Stimulated activated CD4-positive, alpha-beta T cell treated with anti-CD3 and anti-CD28 coated beads, Interleukin-15, amount 100 ng/mL, for 48 hours (primary cell): ENCODE measurements around the gene B4GALT6.
"Not testable (repeated sequence)": the region's sequence is repeated elsewhere in the genome, so short reads cannot be mapped to it uniquely, and the experiment has no call there.

Source experiments
- DNase-seq, 2 donors: peaks; one replicate each; pipeline ENCODE4 v3.0.0-alpha.2; 2020; ENCODE audit warnings: low read depth in 2 of 2

The B4GALT6 gene, protein sequence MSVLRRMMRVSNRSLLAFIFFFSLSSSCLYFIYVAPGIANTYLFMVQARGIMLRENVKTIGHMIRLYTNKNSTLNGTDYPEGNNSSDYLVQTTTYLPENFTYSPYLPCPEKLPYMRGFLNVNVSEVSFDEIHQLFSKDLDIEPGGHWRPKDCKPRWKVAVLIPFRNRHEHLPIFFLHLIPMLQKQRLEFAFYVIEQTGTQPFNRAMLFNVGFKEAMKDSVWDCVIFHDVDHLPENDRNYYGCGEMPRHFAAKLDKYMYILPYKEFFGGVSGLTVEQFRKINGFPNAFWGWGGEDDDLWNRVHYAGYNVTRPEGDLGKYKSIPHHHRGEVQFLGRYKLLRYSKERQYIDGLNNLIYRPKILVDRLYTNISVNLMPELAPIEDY

DNA sequence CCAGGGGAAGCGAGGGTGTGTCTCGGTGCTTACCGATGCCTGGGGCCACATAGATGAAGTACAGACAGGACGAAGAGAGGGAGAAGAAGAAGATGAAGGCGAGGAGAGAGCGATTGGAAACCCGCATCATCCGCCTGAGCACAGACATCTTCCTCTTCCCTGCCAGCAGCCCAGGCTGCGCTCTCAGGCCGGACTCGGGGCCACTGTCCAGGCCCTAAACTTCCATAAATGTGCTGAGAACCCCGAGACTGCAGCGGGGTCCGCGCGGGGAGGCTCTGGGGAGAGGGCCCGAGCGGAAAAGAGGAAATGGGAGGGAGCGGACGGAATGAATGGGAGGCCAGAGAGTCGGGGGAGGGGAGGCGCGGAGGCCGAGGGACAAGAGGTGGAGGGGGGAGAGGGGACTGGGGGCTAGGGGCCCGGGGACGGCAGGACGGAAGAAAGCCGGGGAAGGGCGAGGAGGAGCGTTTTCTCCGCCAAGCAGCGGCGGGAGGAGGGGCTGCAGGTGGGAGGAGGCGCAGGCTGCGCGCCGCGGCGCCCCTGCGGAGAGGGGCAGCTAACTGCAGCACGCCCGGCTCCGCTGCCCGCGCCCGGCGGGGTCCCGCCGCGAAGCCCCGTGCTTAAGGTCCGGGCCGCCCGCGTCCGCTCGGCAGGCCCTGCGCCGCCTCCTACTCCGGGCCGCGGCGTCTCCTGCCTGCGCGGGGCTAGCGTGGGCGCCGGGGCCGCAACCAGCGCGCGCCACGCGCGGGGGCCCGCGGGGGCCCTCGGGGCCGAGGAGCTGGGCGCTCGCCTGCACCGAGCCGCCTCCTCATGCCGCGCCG is at the start of gene B4GALT6:
Gene B4GALT6, minus strand, starts transcription at position 303 of the 818 bp plus-strand sequence. Its CDS starts 155 bp downstream, at position 148.
- DNase-seq = no peak

DNA sequence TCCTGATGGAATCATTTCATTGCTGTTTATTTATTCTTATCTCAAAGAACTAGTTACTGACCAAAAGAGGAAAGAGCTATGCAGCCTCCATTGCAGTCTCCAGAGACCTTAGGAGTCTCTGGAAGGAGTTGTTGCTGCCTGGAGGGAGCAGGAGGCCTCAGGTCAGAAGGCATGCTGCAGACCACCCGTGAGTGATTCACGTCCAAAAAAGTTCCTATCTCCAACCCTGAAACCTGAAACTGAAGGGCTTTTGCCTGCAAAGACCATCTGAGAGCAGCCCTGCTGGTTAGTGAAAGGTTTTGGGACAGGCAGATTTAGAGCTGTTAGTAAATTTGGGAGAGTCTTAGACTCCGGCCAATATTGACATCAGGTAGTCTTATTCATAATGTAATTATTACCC is 47.2 kb upstream of the B4GALT6 start:
- no peak for DNase-seq

DNA sequence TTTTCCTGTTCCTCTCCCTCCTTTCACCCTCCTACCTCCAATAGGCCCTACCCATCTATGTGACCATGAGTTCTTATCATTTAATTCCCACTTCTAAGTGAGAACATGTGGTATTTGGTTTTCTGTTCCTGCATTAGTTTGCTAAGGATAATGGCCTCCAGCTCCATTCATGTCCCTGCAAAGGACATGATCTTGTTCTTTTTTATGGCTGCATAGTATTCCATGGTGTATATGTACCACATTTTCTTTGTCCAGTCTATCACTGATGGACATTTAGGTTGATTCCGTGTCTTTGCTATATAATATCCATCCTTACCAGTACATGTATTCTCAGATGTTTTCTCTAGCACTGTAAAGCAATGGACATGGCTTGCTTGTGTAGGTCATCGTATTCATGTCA is 44.8 kb upstream of the B4GALT6 start:
- not testable (repeated sequence) for DNase-seq

DNA sequence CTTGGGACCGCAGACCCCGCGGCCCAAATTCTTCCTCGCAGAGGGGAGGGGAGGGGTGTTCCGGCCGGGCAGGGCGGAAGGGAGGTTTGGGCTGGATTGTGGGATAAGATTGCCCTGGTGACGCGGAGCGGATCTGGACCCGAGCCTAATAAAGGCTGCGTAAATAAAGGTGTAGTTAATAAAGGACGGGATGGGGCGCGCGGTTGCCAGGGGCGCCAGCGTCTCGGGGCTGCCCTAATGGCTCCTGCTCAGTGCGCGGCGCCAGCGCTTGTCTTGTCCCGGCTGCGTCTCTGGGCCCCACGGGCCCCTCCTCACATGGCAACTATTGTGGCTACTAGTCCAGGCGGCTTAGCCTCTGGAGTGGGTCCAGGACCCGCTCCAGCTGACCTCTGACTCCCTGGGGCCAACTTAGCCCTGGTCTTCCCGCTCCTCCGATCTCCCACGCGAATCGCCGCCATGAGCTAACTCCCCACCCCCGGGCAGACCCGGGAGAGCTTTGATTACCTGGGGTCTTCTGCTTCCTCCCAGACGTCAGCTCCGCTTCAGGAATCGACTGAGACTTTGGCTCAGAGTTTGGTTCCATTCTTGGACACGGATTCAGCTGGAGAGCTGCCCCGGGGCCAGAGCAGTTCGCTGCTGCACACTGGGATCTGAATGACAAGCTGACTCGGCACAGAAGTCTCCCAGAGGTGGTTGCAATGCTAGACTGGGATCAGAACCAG is 39.8 kb upstream of the B4GALT6 start:
- no peak for DNase-seq

DNA sequence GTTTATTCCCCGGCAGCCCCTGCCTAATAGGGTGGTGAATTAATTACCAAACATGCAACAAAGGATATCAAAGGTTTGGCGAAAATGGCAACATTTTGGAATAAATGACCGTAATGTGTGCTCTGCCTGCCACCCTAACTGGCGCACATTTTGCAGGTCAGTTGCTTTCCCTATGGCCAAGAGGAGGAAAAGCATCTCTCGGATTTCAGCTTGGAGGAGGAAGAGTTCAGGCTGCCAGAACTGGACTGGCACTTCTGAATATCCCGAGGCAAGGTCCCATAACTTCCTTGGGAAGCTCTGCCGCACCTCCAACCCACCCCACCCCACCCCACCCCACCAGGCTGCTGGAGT is 39.2 kb upstream of the B4GALT6 start:
- DNase-seq = no peak

DNA sequence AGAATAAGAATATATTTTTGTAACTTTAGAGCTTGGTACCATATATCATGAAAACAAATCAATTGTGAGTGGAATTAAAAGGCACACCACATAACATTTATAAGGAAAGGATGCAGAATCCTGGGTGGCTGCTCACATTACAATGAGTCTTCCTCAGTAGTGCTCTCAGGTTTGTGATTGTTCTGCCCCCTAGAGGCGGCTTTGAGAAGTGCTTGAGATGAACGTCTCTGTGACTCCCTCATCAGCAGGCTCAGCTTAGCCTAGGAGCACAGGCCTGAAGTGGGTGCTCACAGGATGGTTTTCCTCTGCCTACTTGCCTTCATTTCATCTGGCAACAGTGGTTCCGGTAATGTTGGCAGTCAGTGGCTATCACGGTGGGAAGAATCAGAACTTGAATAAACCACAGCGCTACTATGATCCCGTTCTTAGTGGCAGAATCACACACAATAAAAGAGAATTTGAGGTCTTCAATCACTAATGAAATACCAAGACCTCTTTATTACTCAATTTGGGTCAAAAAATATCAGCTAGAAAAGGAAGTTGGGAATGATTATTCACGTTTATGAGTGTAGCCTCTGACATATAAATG is 38.1 kb upstream of the B4GALT6 start:
- DNase-seq = peak; percentile 61 to 73

DNA sequence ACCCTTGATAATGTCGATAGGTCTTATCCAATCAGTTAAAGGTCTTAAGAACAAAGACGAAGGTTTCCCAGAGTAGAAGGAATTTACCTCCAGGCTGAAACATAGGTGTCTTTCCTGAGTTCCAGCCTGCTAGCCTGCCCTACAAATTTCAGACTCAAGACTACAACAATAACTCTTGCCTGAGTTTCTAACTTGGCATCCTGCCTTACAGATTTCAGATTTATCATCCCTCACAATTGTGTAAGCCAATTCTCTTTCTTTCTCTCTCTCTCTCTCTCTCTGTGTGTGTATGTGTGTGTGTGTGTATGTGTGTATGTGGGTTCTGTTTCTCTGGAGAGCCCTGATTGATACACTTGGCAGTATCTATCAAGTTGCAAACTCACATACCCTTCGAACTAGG is 37.2 kb upstream of the B4GALT6 start:
- DNase-seq = no peak

DNA sequence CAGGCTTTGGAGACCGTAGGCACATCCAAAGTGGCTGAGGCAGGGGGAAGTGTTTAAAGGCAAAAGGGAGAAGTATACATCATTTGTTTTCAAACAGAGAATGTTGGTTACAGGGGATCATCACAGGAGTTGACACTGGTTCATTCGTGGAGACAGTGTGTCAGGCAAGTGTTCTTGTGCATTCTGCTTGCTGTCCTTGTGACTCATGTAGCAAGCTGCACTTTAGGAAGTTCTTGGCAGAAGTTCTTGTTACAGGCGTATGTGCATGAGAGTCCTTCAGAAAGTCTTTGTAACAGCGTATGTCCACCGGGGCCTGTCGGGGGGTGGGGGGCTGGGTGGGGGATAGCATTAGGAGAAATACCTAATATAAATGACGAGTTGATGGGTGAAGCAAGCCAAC is 36.5 kb upstream of the B4GALT6 start:
- DNase-seq = no peak

DNA sequence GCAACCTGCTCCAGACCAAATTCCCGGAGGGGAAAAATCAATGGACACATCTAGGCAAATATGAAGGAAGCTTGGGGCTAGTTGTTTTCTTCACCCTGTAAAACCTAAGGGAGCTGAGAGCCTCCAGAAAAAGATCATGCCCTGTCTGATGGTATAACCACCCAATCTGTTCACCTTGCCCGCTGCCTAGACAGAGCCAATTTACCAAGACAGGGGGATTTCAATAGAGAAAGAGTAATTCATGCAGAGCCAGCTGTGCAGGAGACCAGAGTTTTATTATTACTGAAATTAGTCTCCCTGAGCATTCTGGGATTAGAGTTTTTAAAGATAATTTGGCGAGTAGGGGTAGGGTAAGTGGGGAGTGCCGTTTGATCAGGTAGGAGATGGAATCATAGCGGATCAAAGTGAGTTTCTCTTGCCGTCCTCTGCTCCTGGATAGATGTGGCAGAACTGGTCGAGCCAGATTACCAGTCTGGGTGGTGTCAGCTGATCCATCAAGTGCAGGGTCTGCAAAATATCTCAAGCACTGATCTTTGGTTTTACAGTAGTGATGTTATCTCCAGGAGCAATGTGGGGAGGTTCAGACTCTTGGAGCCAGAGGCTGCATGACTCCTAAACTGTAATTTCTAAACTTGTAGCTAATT is 35.1 kb upstream of the B4GALT6 start:
- DNase-seq = no peak

DNA sequence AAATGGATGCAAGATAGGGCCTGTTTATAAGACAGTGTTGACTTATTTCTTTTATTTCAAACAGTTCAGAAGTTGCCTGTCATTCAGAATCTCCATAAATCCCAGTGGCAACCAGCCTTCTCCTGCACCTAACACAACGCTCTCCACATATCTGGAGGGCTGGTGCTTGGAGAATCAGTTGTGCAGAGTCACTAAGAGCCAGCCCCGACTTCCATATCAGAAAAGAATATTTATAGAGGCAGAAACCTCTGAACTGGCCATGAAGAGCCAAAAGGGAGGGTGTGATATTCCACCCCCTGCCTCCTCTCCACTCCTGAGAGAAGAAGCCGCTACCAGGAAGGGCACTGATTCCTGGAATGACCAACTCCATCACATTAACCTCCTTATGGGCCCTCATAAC is 34.0 kb upstream of the B4GALT6 start:
- DNase-seq = no peak

DNA sequence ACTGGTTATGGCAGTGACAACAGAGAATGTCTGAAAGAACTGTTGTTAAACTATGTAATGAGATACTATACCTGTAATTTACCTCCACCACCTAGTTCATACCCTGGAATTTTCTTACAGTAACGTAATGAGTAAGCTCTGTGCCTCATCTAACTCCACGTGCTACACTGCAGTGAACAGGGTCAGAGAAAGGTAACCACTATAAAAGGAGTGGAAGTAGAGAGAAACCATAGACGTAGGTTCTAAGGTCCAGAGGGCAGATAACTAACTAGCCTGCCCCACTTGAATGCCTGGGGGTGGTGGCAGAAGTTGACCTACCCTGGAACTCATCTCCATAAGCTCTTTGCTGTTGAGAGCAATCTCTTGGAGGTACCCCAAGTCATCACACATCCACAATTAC is 32.0 kb upstream of the B4GALT6 start:
- no peak for DNase-seq

DNA sequence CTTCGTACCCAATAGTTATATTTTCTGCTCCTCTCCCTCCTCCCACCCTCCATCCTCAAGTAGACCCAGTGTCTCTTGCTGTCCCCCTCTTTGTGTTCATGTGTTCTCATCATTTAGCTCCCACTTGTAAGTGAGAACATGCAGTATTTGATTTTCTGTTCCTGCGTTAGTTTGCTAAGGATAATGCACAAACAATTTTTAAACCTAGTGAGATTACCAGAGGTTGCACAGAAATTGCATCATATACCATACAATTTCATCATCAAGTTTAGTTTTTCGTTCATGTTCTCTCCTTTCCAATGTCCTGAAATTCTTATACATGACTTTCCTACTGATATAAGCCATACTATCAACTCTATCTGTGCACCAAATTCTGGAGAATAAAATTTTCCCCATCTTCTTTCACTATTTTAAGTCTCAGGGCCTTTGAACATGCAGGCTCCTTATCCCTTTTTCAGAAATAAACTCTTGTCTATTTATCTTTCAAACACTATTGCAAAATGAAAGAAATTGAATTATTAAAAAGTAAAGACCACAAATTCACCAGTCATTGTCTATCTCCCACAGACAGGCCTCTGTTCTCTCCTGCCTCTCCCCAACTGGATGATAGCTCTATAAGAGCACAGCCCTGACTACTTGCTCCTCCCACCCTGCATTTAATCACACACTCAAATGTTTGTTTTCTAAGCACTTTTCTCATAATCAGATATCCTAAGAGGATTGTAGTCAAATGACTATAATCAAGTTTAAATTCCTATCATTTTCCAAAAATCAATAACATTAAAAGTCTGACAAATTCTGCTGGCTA is 27.2 kb upstream of the B4GALT6 start:
- no peak for DNase-seq

DNA sequence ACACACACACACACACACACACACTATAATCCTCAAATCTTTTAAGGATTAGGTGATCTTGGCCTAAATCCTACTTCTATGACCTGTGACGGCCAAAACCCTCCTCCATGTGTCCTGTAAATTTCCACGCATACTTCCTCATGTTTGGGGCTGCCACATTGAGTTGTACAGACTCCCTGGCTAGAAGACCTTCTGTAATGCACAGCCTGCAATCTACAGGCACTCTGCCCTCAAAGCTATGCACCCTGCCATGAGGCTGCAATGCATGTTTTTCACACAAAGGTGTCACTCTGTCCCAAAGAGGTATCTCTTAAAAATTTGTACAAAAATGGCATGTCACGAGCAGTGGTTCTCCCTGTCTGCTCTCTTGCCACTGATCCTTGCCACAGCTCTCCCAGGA is 26.4 kb upstream of the B4GALT6 start:
- DNase-seq = no peak

DNA sequence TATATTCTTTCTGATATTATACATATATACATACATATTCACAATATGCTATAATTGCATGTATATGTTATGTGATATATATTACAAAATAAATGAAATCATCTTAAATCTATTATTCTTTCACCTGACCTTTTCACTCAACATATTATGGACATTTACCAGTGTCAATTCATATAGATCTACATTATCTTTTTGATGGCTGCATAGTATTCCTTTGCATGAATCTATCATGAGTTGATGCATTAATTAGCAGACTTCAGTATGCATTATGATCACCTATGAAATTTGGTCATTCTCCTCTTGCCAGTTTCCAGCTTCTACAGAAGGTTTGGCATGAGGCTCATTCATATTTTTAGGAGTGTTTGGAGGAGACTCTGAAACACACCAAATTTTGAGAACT is 23.4 kb upstream of the B4GALT6 start:
- DNase-seq = no peak

DNA sequence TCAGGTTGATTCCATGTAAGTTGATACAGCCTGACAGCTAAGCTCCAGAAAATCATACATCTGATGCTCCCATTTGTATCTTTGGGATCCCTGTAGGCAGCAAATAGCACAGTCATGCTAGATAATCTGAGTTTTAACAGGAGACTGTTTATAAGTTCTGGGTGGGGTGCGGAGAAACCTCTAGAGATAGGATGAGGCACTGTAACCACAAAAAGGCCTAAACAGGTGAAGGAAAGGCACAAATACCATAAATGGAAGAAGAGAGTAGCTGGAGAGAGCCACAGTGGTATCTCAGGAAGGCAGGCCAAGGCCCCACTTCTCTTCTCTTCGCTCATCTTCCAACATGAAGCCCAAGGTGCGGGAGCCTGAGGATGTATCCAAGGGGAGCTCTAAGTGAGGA is 18.1 kb upstream of the B4GALT6 start:
- DNase-seq = no peak

DNA sequence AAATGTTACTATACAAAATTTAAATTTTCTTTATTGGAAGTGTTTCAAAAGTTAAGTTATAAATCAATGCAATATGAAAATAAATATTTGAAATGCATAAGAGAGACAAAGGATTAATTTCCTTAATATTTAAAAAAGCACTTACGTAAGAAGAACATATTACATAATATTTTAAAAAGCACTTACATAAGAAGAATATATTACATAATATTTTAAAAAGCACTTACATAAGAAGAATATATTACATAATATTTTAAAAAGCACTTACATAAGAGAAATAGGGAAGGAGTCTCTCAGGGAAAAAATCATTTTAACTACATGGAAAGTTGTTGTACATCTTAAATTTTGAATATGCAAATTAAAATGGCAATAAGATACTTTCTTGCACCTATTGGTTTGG is 17.4 kb upstream of the B4GALT6 start:
- DNase-seq = no peak

DNA sequence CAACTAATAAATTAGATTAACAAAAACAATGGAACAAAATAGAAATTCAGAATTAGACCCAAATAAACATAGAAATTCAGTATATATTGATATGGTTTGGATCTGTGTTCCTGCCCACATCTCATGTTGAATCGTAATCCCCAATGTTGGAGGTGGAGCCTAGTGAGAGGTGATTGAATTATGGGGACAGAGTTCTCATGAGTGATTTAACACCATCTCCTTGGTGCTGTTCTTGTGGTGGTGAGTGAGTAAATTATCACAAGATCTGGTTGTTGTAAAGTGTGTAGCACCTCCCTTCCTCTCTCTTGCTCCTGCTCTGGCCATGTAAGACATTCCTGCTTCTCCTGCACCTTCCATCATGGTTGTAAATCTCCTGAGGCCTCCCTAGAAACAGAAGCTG is 16.6 kb upstream of the B4GALT6 start:
- DNase-seq = no peak

DNA sequence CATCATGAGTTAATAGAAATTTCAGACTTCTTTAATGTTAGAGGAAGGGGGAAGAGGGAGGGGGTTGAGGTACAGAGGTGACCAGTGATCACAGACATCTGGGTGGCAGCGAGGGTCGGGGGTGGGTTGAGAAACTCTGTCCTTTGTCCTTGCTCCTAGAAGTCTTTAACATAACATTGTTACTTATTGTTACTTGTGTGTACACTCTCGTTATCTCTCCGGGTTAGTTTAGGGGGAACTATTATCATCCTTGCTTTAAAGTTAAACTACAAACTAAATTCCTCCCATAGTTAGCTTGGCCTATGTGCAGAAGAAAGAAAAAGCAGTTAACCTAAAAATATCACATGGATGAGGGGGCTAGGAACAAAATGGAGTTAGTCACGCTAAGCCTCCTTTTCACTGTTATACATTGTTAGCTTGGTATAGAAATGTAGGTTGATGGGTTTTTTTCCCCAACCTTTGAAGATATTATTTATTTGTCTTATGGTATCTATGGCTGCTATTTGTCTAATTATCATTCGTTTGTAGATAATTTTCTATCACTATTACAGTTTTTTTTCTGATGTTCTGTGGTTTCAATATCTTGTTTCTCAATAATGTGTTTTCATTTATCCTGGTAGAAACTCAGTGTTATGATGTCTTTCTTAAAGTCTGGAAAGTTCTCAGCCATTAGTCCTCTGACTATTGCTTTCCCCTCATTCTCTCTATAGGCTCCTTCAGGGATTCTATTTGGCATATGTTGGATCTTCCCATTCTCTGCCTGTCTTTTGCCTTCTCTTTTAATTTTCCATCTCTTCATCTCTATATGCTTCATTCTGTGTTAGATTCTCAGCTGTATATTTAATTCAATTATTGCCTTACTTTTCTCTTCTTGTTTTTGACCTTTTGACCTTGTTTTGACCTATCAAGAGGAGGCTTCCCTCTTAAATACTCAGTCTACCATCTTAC is 13.2 kb upstream of the B4GALT6 start:
- no peak for DNase-seq

DNA sequence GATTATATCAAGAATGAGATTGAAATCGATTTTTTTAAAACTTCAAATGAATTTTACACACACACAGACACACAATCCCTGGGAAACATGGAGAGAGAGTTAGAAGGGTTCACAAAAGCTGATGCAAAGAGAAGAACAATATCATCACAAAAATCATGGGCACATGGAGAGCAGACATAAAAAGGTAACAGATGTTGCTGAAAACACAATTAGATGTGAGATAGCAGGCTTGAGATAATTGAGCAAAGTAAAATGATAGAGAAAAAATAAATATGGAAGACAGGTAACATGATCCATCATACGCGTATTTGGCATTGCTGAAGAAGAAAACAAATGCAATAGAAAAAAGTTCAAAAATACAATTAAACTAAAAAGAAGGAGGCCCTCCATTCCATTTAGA is 11.6 kb upstream of the B4GALT6 start:
- DNase-seq = no peak

DNA sequence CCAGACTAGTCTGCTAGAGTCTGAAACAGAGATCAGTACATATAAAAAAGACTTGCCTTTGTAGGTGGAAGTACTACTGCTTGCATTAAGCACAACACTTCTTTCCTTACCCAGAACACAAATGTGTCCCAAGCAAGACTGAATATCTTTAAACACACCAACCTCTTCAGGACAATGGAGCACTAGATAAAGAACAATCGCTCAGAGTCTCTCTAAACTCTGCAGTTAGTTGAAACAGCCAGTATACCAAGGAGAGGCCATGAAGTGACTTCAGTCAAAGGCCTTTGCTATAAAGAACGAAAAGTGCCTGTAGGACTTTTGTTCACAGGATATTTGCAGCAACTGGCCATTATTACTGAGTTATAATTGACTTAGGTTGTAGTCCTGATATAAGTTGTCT is 9.9 kb upstream of the B4GALT6 start:
- DNase-seq = no peak
